HFFc6 (cell line): ENCODE measurements around the gene ZNF358. TPM values are rescaled to one million over a fixed set of nuclear protein-coding genes. Genes with fewer than 3 reads are reported as not detected.

Source experiments
- DNase-seq: peaks from one replicate; pipeline ENCODE4 v3.0.0-alpha.2; 2018
- H3K27ac Mint-ChIP-seq: 2 replicates; pipeline ENCODE4 v1.8.0; 2020; ENCODE audit warnings: mild to moderate bottlenecking, mixed read lengths
- H3K27me3 Mint-ChIP-seq: 2 replicates; pipeline ENCODE4 v1.8.0; 2021; ENCODE audit warnings: mild to moderate bottlenecking, moderate library complexity, mixed read lengths; ENCODE audit not compliant: insufficient read depth
- H3K36me3 Mint-ChIP-seq: 2 replicates; pipeline ENCODE4 v1.8.0; 2021; ENCODE audit warnings: low read depth, mixed read lengths
- H3K4me1 Mint-ChIP-seq: 2 replicates; pipeline ENCODE4 v1.8.0; 2020; ENCODE audit warnings: low read depth, mixed read lengths
- H3K4me3 Mint-ChIP-seq: 2 replicates; pipeline ENCODE4 v1.8.0; 2020; ENCODE audit warnings: mild to moderate bottlenecking, moderate library complexity, mixed read lengths
- H3K9me3 Mint-ChIP-seq: 2 replicates; pipeline ENCODE4 v1.8.0; 2020; ENCODE audit warnings: mild to moderate bottlenecking, mixed read lengths
- total RNA-seq, 6 experiments: library from RNA; stranded (reverse); fragmentation: NEBNext Ultra II Directional; extraction: Animal tissue kit (Norgen Biotek cat#: 25700); gene quantifications; 2 replicates in 1 of 6; 3 replicates in 5 of 6; pipeline ENCODE4 v1.2.3, GENCODE V29; 2021
- TF ChIP-seq, protein P1 (sequence below): fragments of 200-600 bp; sonication (generic); IDR thresholded peaks from 2 replicates; pipeline ENCODE4 v1.5.0; 2021; ENCODE audit warnings: antibody characterized with exemption, mild to moderate bottlenecking

Gene ZNF358
- total RNA-seq, 6 experiments from 2014 or later, result 30.0 to 41.1 (median 35.8) TPM

DNA sequence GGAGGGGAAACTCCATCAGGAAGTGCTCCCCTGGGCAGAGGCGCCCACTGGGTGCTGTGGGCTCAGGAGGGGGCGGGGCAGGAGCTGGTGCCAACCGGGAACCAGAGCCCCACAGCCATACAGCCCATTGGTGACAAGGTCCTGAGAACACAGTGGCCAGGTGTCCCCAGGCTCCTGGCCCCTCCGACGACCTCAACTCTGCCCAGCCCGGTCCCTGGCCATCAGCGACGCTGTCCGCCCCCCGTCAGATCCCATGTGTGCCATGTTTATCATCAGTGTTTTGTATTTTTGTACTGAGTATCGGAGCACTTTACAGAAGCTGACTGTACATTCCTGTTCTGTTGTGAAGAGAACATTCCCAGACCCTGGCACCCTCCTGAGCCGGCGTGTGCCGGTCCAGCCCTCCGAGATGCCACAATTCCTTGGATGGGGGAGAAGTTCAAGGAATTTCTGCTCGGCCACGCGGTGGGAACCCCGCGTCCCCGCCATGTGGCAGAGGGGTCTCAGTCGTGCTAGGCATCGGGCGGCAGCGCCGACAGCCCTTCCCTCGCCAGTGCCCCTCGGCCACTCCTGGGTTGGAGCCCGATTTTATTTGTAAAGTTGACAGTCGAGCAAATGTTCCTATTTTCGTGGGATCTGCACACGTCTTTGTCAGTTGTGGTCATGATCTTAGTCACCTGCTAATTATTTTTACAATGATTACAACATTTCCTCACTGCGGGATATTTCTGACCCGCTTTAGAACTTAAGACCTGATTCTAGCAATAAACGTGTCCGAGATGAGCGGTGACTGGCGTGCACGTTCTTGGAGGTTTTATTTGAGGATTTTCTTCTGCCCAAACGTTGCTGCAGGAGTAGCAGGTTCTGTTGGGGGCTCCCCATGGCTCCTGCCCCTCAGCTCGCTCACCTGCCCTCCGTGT, 43.9 kb upstream of the ZNF358 start:
- H3K4me3 Mint-ChIP-seq, result no peak overlapping the region
- H3K27ac Mint-ChIP-seq, result no peak overlapping the region
- no peak for DNase-seq
- peaks cover 2% of the 10 kb centered on the region; the same call in 1 of the 2 replicates for H3K27me3 Mint-ChIP-seq
- H3K4me1 Mint-ChIP-seq, result no peaks in the 10 kb centered on the region
- H3K9me3 Mint-ChIP-seq, result no peaks in the 10 kb centered on the region
- TF ChIP-seq, protein P1, sequence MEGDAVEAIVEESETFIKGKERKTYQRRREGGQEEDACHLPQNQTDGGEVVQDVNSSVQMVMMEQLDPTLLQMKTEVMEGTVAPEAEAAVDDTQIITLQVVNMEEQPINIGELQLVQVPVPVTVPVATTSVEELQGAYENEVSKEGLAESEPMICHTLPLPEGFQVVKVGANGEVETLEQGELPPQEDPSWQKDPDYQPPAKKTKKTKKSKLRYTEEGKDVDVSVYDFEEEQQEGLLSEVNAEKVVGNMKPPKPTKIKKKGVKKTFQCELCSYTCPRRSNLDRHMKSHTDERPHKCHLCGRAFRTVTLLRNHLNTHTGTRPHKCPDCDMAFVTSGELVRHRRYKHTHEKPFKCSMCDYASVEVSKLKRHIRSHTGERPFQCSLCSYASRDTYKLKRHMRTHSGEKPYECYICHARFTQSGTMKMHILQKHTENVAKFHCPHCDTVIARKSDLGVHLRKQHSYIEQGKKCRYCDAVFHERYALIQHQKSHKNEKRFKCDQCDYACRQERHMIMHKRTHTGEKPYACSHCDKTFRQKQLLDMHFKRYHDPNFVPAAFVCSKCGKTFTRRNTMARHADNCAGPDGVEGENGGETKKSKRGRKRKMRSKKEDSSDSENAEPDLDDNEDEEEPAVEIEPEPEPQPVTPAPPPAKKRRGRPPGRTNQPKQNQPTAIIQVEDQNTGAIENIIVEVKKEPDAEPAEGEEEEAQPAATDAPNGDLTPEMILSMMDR, result no peak
- no peaks in the 10 kb centered on the region for H3K36me3 Mint-ChIP-seq

DNA sequence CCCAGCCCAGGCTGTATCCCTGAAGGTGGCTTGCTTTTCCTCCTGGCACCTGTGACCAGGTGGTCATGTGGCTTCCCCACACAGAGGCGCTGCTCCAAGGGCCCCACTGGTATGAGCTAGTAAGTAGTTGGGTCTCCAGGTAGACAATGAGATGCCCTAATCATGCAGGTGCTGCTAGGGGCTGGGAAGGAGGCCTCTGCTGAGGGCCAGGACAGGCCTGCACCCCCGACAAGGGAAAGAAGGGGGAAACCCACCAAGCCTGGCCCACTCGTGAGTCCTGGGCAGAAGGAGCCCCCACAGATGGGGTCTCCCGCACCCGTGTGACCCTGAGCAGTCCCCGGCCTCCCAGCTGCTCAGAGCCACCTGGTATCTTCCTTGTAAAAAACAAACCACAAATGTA, 40.2 kb upstream of the ZNF358 start:
- peaks cover 17% of the 10 kb centered on the region for H3K4me1 Mint-ChIP-seq
- H3K9me3 Mint-ChIP-seq, result no peaks in the 10 kb centered on the region
- no peaks in the 10 kb centered on the region for H3K36me3 Mint-ChIP-seq
- peaks cover 12% of the 10 kb centered on the region for H3K27me3 Mint-ChIP-seq
- H3K27ac Mint-ChIP-seq, result no peak overlapping the region
- TF ChIP-seq, protein P1, result no peak
- no peak for DNase-seq
- H3K4me3 Mint-ChIP-seq, result no peak overlapping the region

DNA sequence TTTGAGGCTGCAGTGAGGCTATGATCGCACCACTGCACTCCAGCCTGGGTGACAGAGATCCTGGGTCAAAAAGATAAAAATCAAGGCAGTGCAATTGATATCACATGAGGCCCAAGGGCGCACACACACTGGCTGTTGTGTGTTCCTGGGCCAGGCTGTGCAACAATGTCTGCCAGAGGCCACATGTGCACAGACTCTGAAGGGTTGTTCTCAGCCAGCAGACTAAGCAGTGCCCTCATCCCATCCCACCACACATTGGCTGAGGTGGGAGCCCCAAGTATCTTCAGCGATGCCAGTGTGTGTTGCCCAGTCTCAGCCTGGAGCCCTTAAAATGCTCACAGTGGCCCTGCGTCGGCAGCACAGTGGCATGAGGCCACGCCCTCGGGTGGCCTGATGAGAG, 39.7 kb upstream of the ZNF358 start:
- Mint-ChIP-seq H3K4me1 (peaks cover 18% of the 10 kb centered on the region), H3K9me3 (no peaks in the 10 kb centered on the region), H3K27me3 (peaks cover 12% of the 10 kb centered on the region), H3K4me3 (no peak overlapping the region), H3K27ac (no peak overlapping the region), H3K36me3 (no peaks in the 10 kb centered on the region)
- TF ChIP-seq, protein P1, result no peak
- no peak for DNase-seq

DNA sequence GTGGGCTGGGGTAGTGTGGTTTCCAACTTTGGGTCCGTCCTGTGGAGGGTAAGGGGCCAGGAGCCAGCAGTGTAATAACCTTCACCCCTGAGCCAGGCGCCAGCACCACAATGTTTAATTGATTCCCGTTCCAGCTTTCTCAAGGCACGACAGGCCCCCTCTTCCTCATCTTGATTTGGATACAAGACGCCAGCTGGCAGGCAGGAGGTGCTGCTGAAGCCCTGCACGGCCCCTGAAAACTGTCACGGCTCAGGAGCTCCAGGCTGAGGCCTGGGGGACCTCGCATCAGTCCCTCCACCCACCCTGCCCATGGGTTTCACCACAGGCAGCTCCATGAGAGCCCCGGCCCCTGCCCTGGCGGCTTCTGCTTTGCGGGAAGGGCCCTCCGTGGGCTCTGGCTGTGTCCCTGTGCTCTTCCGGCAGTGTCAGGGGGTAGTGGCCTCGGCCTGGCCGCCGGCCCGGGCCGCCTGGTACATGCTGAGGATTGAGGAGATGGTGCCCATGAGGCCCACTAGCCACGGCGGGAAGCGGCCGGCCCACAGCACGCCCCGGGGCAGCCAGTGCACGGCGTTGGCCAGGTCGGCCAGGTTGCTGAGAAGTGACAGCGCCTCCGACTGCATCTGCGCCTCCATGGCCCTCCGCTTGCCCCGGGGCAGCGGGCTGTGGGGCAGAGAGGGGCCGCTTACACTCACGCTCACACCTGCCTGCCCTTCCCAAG, 39.0 kb upstream of the ZNF358 start:
- DNase-seq, result no peak
- H3K27ac Mint-ChIP-seq, result no peak overlapping the region
- peaks cover 13% of the 10 kb centered on the region for H3K27me3 Mint-ChIP-seq
- no peaks in the 10 kb centered on the region for H3K36me3 Mint-ChIP-seq
- TF ChIP-seq, protein P1, result no peak; the same call in 1 of the 2 replicates
- H3K4me1 Mint-ChIP-seq, result peaks cover 18% of the 10 kb centered on the region
- no peak overlapping the region for H3K4me3 Mint-ChIP-seq
- H3K9me3 Mint-ChIP-seq, result no peaks in the 10 kb centered on the region

DNA sequence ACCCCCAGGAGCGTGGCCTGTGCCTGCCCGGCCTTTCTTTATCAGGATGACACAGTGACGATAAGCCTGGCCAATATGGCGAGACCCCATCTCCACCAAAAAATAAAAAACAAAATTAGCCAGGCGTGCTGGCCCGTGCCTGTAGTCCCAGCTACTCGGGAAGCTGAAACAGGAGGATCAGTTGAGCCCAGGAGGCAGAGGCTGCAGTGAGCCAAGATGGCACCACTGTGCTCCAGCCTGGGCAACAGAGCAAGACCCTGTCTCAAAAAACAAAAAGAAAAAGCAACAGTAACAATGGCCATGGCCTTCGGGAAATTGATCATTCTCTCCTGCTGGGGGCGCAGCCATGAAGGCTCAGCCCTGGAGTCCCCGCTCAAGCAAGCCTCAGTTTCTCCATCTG, 38.1 kb upstream of the ZNF358 start:
- no peaks in the 10 kb centered on the region for H3K36me3 Mint-ChIP-seq
- TF ChIP-seq, protein P1, result peak; percentile 32
- H3K4me1 Mint-ChIP-seq, result peaks cover 18% of the 10 kb centered on the region
- H3K4me3 Mint-ChIP-seq, result no peak overlapping the region
- peaks cover 13% of the 10 kb centered on the region for H3K27me3 Mint-ChIP-seq
- no peak overlapping the region for H3K27ac Mint-ChIP-seq
- H3K9me3 Mint-ChIP-seq, result no peaks in the 10 kb centered on the region
- no peak for DNase-seq
